Fibroblast of the conjunctiva (primary cell): Measurements from ENCODE around the gene NPIPB8.
"Not testable (repeated sequence)": the region's sequence is repeated elsewhere in the genome, so short reads cannot be mapped to it uniquely, and the experiment has no call there.

Experiments
- DNase-seq: peaks from one replicate; pipeline ENCODE4 v3.0.0-alpha.2; 2010; ENCODE audit warnings: low read depth

The NPIPB8 gene

GRCh38 chr16:28637765-28638164, at the start of gene NPIPB8:
Gene NPIPB8 (plus strand): TSS chr16:28638065. CDS start chr16:28638361, 296 bp downstream.
- DNase-seq: not testable (repeated sequence)

GRCh38 chr16:28589069-28589468, 48.8 kb upstream of the NPIPB8 start:
- no peak for DNase-seq

- no peak for DNase-seq
Observed at GRCh38 chr16:28589930-28590329, 47.9 kb upstream of the NPIPB8 start.

- no peak for DNase-seq
Observed at GRCh38 chr16:28590384-28591340, 47.2 kb upstream of the NPIPB8 start.

GRCh38 chr16:28591355-28591754, 46.5 kb upstream of the NPIPB8 start:
- no peak for DNase-seq

GRCh38 chr16:28592511-28592910, 45.4 kb upstream of the NPIPB8 start:
- no peak for DNase-seq

- DNase-seq: no peak
Observed at GRCh38 chr16:28592979-28593553, 44.8 kb upstream of the NPIPB8 start.

- not testable (repeated sequence) for DNase-seq
Observed at GRCh38 chr16:28595451-28595850, 42.4 kb upstream of the NPIPB8 start.

GRCh38 chr16:28596115-28596630, 41.7 kb upstream of the NPIPB8 start:
- no peak for DNase-seq

- no peak for DNase-seq
Observed at GRCh38 chr16:28596840-28597691, 40.8 kb upstream of the NPIPB8 start, which contains the start of gene SULT1A2. Gene SULT1A2 (minus strand): TSS chr16:28597050. CDS start chr16:28595930, 1,120 bp downstream.

GRCh38 chr16:28597692-28598261, 40.1 kb upstream of the NPIPB8 start:
- DNase-seq: no peak

- DNase-seq: not testable (repeated sequence)
Observed at GRCh38 chr16:28599377-28600285, 38.2 kb upstream of the NPIPB8 start.

- not testable (repeated sequence) for DNase-seq
Observed at GRCh38 chr16:28600965-28601364, 36.9 kb upstream of the NPIPB8 start.

- not testable (repeated sequence) for DNase-seq
Observed at GRCh38 chr16:28601589-28601988, 36.3 kb upstream of the NPIPB8 start.

GRCh38 chr16:28602062-28602461, 35.8 kb upstream of the NPIPB8 start:
- not testable (repeated sequence) for DNase-seq

- no peak for DNase-seq
Observed at GRCh38 chr16:28602529-28602928, 35.3 kb upstream of the NPIPB8 start.

GRCh38 chr16:28603381-28604185, 34.3 kb upstream of the NPIPB8 start:
- no peak for DNase-seq

- no peak for DNase-seq
Observed at GRCh38 chr16:28604186-28604565, 33.7 kb upstream of the NPIPB8 start.

- no peak for DNase-seq
Observed at GRCh38 chr16:28606291-28607115, 31.4 kb upstream of the NPIPB8 start.
